ENCODE measurements around the gene STUM. TPM values are rescaled to one million over a fixed set of nuclear protein-coding genes. Genes with fewer than 3 reads are reported as not detected.

The STUM gene
- total and polyA plus RNA-seq, 2 of the 8 experiments (the other 6 are each of a cell fraction or from before 2014, with no cell fraction given) = 0.76 to 1.2 TPM

- POLR2A ChIA-PET (ENCODE audit: partially characterized antibody) = no interaction called here
- FAIRE-seq = no peak
- TF ChIP-seq CBX5 (IDR thresholded peaks at IDR 0.05; ENCODE audit: low read depth, low read length) = no peak
- TF ChIP-seq BRCA1 (IDR thresholded peaks at IDR 0.05; ENCODE audit: low read depth, low read length) = no peak
- TF ChIP-seq, protein P1, sequence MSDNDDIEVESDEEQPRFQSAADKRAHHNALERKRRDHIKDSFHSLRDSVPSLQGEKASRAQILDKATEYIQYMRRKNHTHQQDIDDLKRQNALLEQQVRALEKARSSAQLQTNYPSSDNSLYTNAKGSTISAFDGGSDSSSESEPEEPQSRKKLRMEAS (IDR thresholded peaks at IDR 0.05) = no peak
- TF ChIP-seq HDAC6 (IDR thresholded peaks at IDR 0.05; ENCODE audit: low read depth, low read length) = no peak
- TF ChIP-seq SP4 (IDR thresholded peaks at IDR 0.05; ENCODE audit: low read length) = no peak
- no peak for TF ChIP-seq SIN3A (conservative IDR thresholded peaks at IDR 0.05 in 1 of 2, IDR thresholded peaks at IDR 0.05 in 1 of 2; ENCODE audit: low read depth in 1 of 2, low read length in 2 of 2)
- TF ChIP-seq JUND (IDR thresholded peaks at IDR 0.05; ENCODE audit: low read length) = no peak
- no peak for TF ChIP-seq PHF8 (conservative IDR thresholded peaks at IDR 0.05; ENCODE audit: low read depth, low read length)
- TF ChIP-seq TAF7 (optimal IDR thresholded peaks at IDR 0.05; ENCODE audit: borderline replicate concordance, low read depth, low read length) = no peak
- TF ChIP-seq CHD2 (IDR thresholded peaks at IDR 0.05; ENCODE audit: low read length) = no peak
- TF ChIP-seq BCL11A (IDR thresholded peaks at IDR 0.05; ENCODE audit: low read depth in 2 of 2, low read length in 2 of 2) = no peak
- TF ChIP-seq ASH2L (IDR thresholded peaks at IDR 0.05; ENCODE audit: low read length) = no peak
- TF ChIP-seq FOSL1 (IDR thresholded peaks at IDR 0.05; ENCODE audit: insufficient read depth, low read depth, low read length) = no peak
- TF ChIP-seq CBX8 (IDR thresholded peaks at IDR 0.05; ENCODE audit: borderline replicate concordance, low read depth, low read length) = no peak
- no peak for TF ChIP-seq RNF2 (IDR thresholded peaks at IDR 0.05; ENCODE audit: borderline replicate concordance, low read depth, low read length, missing control alignments, poor library complexity, severe bottlenecking)
Observed at GRCh38 chr1:226511296-226511695, 37.3 kb upstream of the STUM start.

More at GRCh38 chr1:226511296-226511695, 37.3 kb upstream of the STUM start:
- no peak overlapping the region for H3K4me3 ChIP-seq (ENCODE audit: extremely low read depth in 1 of 4, insufficient read depth in 2 of 4, low read depth in 3 of 4, low read length in 4 of 4)
- H3K23me2 ChIP-seq (ENCODE audit: low read depth, low read length) = no peaks in the 10 kb centered on the region
- H2BK120ac ChIP-seq (replicated peaks; ENCODE audit: low read depth, low read length) = no peak overlapping the region
- WGBS, 2 experiments (ENCODE audit: extremely low coverage in 1 of 2, insufficient coverage in 1 of 2, insufficient read length in 1 of 2, insufficient replicate concordance in 2 of 2, low coverage in 1 of 2, low lambda C conversion rate in 2 of 2, missing lambda C conversion rate in 1 of 2) = 83% methylated on average over 3 of the region's 3 CpGs; no CpG with 5 or more reads in 1 of the 2 experiments
- H2AK5ac ChIP-seq (ENCODE audit: low read depth, low read length) = no peak overlapping the region
- no peak overlapping the region for H3K4me2 ChIP-seq (ENCODE audit: insufficient read depth in 1 of 2, low read depth in 2 of 2, low read length in 2 of 2)
- H3K4ac ChIP-seq (replicated peaks; ENCODE audit: insufficient read length, low read depth, low read length) = no peak overlapping the region
- H2BK5ac ChIP-seq (ENCODE audit: low read depth, low read length) = no peak overlapping the region
- H4K20me1 ChIP-seq (replicated peaks in 1 of 2; ENCODE audit: control insufficient read depth in 1 of 2, insufficient read depth in 2 of 2, low read length in 2 of 2) = no peaks in the 10 kb centered on the region
- H2BK20ac ChIP-seq (ENCODE audit: low read length) = no peak overlapping the region
- H3K9me3 ChIP-seq (ENCODE audit: insufficient read depth in 2 of 2, low read depth in 1 of 2, low read length in 1 of 2) = no peaks in the 10 kb centered on the region
- no peaks in the 10 kb centered on the region for H3K4me1 ChIP-seq (replicated peaks in 1 of 4; ENCODE audit: control insufficient read depth in 3 of 4, insufficient read depth in 4 of 4, low read length in 3 of 4)
- no peak overlapping the region for H3K18ac ChIP-seq (ENCODE audit: extremely low read depth, low read length)
- no peak overlapping the region for H2BK12ac ChIP-seq (ENCODE audit: low read depth, low read length)
- no peak for DNase-seq (ENCODE audit: low read depth in 1 of 2, low spot score in 2 of 2)
- no peaks in the 10 kb centered on the region for H3K79me2 ChIP-seq (ENCODE audit: control insufficient read depth in 1 of 2, insufficient read depth in 2 of 2, low read length in 2 of 2)
- H4K8ac ChIP-seq (ENCODE audit: extremely low read depth, insufficient read depth, low read length) = no peak overlapping the region
- no peak overlapping the region for H3K9ac ChIP-seq (replicated peaks in 1 of 4; ENCODE audit: extremely low read depth in 1 of 4, low read depth in 3 of 4, low read length in 3 of 4)
- no peaks in the 10 kb centered on the region for H3K36me3 ChIP-seq (ENCODE audit: control insufficient read depth in 2 of 4, insufficient read depth in 4 of 4, low read length in 3 of 4)
- H3K56ac ChIP-seq (replicated peaks; ENCODE audit: insufficient read length, low read depth, low read length) = no peak overlapping the region
- H3K27me3 ChIP-seq (replicated peaks in 1 of 4; ENCODE audit: control insufficient read depth in 3 of 4, extremely low read depth in 1 of 4, insufficient read depth in 3 of 4, low read length in 3 of 4) = no peaks in the 10 kb centered on the region; a peak in 1 of 7 replicates
- no peak overlapping the region for H3K14ac ChIP-seq (ENCODE audit: insufficient read length)
- no peak overlapping the region for H4K91ac ChIP-seq (replicated peaks; ENCODE audit: insufficient read length, low read length)
- H4K5ac ChIP-seq (ENCODE audit: insufficient read length, low read depth, low read length) = no peak overlapping the region
- H2AFZ ChIP-seq (ENCODE audit: low read length) = no peak overlapping the region
- no peak overlapping the region for H3K23ac ChIP-seq (ENCODE audit: insufficient read length)
- no peak overlapping the region for H2BK15ac ChIP-seq (ENCODE audit: low read length)
- no peak overlapping the region for H3K27ac ChIP-seq (ENCODE audit: low read depth, low read length)
- CTCF ChIA-PET (ENCODE audit: partially characterized antibody) = interaction anchor here (0.6 to 5.7 kb wide), 3 partner anchors 8 to 483 kb away, joined by 3 to 37 read pairs (median 4); no protein-coding TSS in a partner anchor
- no peaks in the 10 kb centered on the region for H3K79me1 ChIP-seq (ENCODE audit: low read depth, low read length)

Measured in H1 (cell line).